GM18507 (cell line): ENCODE measurements around the gene VPS13D.

Experiments used
- DNase-seq: peaks from one replicate; pipeline ENCODE4 v3.0.0; 2011; ENCODE audit warnings: low read depth; ENCODE audit not compliant: insufficient read length; ENCODE audit errors: extremely low spot score
- FAIRE-seq: peaks from 2 replicates; lab custom pipeline; 2011; peaks lifted over from hg19 to GRCh38; lab: Jason Lieb, UNC

VPS13D gene

GRCh38 chr1:12488666-12489354 lies 259.0 kb downstream of the VPS13D start:
- FAIRE-seq (no peak), DNase-seq (no peak)

GRCh38 chr1:12490532-12491142 lies 260.8 kb downstream of the VPS13D start:
- FAIRE-seq, result no peak
- no peak for DNase-seq

DNA sequence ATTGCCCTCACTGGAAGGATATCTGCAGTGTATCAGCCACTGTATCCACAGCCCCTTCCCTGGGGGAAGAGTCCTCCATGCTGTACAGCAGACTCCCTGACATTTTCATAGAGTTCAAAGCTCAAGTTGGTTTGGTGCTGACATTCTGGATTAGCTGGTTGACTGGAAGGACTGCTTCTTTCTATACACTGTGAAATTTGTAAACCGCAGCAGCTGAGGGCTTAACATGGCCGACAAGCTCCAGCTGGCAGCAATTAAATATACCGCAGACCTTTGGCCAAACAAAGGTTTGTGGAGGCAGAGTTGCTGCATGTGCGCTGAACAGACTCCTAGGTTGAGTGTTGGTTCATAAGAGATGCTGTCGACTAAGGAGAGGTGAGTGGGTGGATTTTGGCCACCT lies 261.8 kb downstream of the VPS13D start:
- no peak for DNase-seq
- FAIRE-seq, result no peak

DNA sequence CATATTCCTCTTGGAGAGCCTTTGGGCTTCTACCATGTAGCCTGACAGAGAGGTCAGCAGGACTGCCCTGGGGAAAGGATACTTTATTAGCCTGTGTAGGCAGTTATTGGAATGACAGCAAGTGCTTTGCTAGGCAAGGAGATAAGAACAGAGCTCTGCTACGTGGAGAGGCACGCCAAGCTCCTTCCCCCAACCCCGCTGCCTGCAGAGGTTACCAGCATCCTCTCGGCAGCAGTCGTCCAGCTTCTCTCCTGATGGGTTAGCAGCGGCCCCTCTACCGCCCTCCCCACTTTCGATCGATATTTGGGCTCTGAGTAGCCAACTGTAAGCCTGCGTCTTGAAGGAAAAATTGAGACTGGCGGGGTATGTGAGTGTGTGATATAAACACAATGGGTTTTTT lies 265.9 kb downstream of the VPS13D start:
- no peak for DNase-seq
- FAIRE-seq, result no peak

DNA sequence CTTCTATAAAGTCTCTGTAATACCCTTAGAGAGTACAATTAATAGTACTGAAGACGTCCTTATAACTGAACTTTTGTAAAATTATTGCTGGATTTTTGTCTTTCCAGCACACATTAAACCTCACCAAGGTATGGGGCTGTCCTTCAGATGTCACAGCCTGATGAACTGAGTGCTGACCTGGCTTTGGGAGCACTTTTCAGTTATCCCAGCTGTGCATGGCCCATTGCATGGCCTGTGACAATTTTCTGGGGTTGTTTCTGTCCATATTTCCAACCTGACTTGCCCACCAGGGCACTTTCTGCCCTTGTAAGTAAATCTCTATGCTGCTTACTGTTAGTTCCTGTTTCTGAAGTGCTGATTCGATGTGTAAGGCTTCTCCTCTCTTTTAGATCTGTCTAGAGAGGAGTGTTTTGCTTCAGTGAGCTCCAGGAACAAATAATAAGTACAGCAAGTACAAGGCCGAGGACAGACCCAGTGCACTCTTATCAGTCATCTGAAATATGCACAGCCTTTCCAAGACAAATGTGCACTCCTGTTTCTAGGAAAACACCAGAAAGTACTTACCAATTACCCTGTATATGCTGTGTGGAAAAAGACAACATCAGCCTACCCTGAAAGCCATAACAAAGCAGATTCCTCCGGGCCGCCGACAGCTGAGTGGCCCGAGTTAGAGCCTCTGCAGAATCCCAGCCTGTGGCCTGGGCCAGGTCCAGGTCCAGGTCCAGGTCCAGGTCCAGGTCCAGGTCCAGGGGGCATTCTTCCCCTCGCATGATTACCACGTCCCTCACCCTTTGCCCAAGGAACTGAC lies 266.5 kb downstream of the VPS13D start:
- DNase-seq (no peak), FAIRE-seq (no peak)

- DNase-seq, result no peak
- FAIRE-seq, result no peak
Measured at GRCh38 chr1:12499539-12500240, 269.9 kb downstream of the VPS13D start.

GRCh38 chr1:12501661-12502060 lies 271.8 kb downstream of the VPS13D start:
- DNase-seq (no peak), FAIRE-seq (no peak)

DNA sequence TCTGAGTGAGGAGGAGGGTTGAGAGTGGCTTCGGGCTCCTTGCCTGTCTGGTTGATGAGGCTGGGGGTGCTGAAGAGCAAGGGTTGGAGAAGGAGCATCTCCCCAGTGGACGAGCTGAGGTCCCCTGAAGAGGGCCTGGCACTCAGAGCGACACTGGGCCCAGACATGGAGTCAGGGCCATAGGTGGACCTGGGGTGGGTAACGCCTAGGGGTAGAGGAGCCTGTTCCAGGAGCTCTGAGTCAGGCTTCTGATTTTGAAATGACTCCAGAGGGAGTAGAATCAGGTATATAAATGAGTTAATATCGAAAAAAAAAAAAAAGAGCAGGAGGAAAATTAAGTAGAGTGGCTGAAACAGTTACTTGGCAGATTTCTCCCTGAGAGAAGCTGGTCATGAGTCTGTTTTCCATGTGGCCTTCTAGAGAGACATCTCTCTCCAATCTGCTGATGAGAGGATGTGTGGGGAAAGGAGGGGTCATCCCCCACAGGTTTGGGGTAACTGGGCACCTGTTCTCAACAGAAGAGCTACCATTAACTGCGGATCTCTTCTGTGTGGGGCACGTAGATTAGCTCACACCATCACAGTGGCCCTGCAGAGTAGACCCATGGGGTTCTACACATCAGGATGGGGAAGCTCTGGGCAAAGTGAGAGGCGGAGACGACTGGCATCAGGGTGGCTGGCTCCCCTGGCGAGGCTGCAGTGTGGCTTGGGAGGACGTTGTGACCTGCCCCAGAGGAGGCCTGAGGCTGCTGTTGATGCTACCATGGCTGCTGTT lies 272.7 kb downstream of the VPS13D start:
- DNase-seq (no peak), FAIRE-seq (no peak)

GRCh38 chr1:12503709-12504108 lies 273.9 kb downstream of the VPS13D start:
- DNase-seq (no peak), FAIRE-seq (no peak)

GRCh38 chr1:12504601-12505000 lies 274.8 kb downstream of the VPS13D start:
- FAIRE-seq (no peak), DNase-seq (no peak)

DNA sequence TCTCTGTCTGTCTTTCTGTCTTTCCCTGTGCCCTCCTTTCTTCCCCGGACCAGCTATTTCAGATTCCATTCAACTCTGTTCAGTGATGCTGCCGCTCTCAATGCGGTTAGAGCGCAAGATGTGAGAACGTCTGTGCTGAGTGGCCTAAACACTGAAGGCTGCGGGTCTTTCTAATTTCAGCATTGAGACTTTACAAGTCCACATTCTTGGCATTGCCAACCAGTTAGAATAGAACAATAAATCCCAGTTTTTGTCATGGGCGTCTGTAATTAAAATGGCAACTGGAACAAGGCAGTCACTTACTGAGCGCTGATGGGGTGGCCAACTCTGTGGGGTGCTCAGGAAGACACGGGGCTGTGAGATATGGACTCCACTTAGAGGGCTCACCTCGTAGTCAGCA lies 275.4 kb downstream of the VPS13D start:
- FAIRE-seq, result no peak

DNA sequence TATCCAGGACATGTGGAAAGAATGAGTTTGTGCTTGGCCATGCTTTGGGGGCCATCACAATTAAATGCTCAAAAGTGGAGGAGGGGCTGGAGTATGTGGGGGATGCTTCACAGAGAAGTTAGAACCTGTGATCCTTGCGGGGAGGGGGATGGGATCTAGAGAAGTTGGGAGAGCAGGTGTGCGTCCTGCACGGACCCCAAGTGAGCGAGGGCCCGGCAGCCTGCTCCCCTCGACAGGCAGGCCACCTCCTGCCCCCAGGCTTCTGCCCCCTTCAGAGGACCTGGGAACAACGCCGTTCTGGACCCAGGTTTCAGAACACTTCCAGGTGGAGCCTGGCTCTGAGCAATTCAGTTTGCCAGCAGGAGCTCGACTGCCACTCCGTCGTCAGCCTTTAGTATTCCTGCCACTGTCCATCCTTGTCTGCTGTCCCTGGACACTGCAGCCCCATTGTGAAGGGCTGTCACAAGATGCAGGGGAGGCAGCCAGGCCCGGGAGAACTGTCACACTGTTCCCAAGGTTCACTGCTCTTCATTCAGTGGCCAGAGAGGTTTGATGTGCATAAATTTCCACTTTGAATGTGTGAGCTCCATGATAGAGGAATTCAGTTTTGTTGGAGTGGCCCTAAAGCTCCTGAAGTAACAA lies 275.9 kb downstream of the VPS13D start:
- no peak for FAIRE-seq
- no peak for DNase-seq

More for the DNA sequence above, 275.4 kb downstream of the VPS13D start:
- no peak for DNase-seq

DNA sequence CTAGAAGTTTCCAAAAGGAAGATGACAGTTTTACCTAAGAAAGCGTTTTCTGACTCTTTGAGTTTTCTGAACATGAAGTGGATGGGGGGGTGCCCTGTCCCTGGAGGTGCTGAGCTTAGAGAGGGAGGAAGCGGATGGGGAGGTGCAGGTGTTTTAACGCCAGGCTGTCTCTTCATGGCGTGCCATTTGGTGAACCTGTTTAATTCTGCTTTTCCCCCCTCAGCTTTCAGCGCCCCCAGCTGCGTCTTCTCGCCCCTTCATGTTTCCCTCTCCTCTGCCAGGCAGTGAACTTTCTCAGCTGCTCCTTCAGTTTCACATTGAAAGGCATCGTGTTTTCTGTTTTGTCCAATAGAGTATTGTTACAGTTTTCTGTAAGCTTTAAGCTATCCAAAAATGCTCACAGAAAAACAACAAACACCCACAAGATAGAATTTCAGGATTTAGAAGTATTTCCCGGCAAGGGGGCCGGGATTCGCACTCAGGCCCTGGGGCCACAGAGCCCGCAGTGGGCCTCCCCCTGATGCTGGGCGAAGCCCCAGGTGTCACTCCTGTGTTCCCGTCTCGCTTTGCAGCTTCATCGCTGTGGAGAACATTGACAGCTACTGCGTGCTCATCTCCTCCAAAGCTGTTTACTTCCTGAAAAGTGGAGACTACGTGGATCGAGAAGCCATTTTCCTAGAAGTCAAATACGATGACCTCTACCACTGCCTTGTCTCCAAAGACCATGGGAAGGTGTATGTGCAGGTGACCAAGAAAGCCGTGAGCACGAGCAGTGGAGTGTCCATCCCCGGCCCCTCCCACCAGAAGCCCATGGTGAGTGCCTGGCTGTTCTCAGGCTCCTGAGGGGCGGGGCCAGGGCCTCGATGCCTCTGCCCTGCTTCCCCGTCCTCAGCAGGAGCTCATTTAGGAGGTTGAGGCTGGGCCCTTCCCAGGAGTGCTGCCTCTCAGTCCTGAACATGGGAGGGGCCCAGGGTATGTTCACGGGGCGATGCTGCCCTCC lies 276.8 kb downstream of the VPS13D start:
- no peak for FAIRE-seq
- DNase-seq, result no peak

DNA sequence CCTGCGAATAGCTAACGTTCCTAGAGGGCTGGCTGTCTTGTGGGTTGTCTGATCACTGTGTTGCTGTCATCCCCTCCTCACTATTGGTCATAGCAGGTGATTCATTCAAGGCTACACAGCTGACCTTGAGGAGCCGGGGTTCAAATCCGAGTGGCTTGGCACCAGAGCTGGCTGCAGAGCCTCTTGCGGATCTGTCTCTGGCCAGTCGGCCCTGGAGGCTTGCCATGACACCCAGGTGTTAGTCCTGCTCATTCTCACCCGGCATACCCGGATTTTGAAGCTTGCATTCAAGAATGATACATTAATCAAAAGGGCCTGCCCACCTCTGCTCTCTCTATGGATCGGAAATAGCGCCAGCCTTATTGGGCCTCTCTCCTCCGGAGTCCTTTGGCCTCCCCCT lies 277.8 kb downstream of the VPS13D start:
- FAIRE-seq, result no peak
- DNase-seq, result no peak

DNA sequence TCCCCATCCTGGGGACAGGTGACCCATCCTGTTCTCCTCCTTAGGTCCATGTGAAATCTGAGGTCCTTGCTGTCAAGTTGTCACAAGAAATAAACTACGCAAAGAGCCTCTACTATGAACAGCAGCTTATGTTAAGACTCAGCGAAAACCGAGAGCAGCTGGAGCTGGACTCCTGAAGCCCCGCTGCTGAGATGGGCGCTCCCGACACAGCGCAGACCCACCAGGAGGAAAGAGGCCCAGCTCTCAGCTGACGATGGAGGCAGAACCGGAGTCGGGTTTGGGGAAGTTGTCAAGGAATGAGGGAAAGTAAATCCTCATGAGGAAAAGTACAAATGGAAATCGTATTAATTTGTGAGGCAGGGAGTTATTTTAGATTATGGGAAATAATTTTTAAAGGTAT lies 279.0 kb downstream of the VPS13D start:
- no peak for FAIRE-seq
- DNase-seq, result no peak

- DNase-seq (no peak), FAIRE-seq (no peak)
Measured at GRCh38 chr1:12511128-12511484, 281.3 kb downstream of the VPS13D start.

GRCh38 chr1:12511516-12512468 lies 282.0 kb downstream of the VPS13D start:
- DNase-seq, result no peak
- no peak for FAIRE-seq
